MM.1S (cell line): ENCODE measurements around the gene IRS1.

Experiments
- EZH2 ChIP-seq: fragments of 300-600 bp; sonication (generic); optimal IDR thresholded peaks from 2 replicates; pipeline ENCODE3; 2017; ENCODE audit warnings: low read depth, mild to moderate bottlenecking, antibody characterized with exemption, low read length, mixed read lengths
- EZH2phosphoT487 ChIP-seq: fragments of 300-600 bp; sonication (generic); IDR thresholded peaks from 2 replicates; pipeline ENCODE4 v1.6.1; 2018; ENCODE audit warnings: antibody characterized with exemption, low read length
- TF ChIP-seq, protein P1 (sequence below): fragments of 300-600 bp; sonication (generic); IDR thresholded peaks from 2 replicates; pipeline ENCODE4 v1.5.1; 2016; ENCODE audit warnings: antibody characterized with exemption, low read length, mixed read lengths

DNA sequence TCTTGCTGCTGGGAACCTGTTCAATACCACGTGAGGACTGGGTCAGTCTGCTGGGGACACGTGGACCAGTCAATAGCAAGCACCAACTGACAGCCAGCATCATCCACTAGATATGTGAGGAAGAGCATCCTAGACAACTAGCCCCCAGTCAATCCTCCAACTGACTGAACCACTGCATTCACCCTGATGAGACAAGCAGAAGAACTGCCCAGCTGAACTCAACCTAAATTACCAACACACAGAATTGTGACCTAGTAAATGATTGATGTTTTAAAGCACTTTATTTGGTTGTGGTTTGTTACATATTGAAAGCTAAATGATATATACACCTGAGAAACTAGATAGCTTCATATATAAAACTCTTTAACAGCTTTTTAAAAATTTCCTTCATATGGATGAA, 15.7 kb downstream of the IRS1 start:
- TF ChIP-seq, protein P1, sequence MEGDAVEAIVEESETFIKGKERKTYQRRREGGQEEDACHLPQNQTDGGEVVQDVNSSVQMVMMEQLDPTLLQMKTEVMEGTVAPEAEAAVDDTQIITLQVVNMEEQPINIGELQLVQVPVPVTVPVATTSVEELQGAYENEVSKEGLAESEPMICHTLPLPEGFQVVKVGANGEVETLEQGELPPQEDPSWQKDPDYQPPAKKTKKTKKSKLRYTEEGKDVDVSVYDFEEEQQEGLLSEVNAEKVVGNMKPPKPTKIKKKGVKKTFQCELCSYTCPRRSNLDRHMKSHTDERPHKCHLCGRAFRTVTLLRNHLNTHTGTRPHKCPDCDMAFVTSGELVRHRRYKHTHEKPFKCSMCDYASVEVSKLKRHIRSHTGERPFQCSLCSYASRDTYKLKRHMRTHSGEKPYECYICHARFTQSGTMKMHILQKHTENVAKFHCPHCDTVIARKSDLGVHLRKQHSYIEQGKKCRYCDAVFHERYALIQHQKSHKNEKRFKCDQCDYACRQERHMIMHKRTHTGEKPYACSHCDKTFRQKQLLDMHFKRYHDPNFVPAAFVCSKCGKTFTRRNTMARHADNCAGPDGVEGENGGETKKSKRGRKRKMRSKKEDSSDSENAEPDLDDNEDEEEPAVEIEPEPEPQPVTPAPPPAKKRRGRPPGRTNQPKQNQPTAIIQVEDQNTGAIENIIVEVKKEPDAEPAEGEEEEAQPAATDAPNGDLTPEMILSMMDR, result no peak
- TF ChIP-seq EZH2, result no peak
- TF ChIP-seq EZH2phosphoT487, result no peak
